ENCODE measurements around the gene CDNF.
"Not testable (repeated sequence)": the region's sequence is repeated elsewhere in the genome, so short reads cannot be mapped to it uniquely, and the experiment has no call there.

CDNF gene

DNA sequence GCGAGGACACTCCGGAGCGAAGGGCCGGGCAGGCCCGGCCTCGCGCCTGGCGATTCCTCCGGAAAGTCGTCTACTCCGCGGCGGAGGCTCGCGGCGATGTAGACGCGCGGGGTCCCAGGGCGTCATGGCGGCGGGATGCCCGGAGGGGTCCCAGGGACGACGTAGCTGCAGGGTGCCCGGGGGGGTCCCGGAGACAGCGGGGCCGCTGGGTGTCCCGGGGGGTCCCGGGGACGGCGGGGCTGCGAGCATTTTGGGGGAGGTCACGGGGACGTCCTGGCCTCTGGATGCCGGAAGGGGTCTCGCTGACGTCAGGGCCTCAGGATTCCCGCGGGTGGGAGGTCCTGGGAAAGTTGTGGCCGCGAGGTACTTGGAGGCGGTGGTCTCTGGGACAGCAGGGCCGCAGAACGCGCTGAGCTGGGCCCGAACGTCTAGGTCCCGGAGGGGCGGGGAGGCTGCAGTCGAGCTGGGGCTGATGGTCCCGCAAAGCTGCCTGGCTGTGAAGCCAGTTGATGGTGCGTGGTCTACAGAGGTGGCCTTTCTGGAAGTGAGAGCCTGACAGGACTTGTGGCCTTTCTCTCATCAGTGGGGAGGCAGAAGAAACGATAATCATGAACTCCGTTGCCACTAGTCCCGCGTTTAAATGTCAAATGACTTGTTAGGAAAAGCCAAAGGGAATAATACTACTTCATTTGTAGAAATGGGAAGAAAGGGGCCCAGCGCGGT lies 906 bp upstream of the CDNF start:
- peak; percentile 23 for DNase-seq (ENCODE audit: low spot score)

DNA sequence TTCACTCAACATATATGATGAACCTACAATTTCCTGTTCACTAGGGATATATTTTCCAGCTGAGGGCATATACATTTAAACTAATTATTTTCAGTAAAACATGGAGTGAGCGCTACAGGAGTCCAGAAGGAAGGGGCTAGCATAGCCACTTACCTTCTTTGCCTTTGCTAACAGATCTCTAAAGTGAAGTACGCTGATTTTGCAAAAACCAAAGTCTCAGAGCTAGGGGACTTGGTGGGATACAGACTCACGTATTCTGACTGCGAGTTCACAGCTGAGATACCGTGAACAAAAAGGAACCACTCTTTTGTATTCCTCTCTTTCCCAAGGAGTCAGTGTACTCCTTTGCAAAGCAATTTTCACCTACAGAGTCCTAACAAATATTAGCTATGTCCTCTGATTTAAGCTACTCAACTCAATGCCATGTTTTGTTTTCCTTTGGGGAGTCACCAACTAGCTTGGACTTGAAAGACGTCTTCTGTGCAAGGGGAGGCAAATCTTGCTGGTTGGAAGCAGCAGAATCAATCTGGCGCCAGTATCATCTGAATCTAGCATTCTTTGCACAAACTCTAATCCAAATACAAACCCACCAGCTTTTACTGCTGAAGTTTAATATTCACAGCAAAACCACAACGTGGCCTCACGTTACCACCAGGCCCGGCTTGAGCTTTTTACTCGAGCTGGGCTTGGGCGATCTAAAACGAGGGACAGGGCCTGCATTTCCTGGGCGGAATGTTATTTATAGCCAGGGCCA lies 657 bp downstream of the CDNF start:
- no peak for DNase-seq (ENCODE audit: low spot score)

DNA sequence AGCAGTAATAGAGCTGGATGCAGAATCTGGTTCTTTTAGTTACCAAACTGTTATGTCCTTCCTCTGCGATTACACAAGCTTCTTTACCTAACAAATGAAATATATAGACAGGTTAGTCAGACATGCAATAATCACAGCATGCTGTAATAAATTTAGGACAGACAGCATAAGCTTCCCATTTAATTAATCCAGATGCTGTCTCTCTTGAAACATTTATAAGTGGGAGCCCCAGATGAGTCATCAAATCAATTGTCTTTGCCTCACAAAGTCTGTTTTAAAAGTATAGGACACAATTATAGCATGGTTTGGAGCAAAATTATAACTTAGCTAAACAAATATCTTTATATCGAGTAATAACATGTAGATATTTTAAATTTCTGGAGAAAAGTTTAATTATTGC lies 1.6 kb downstream of the CDNF start:
- no peak for DNase-seq (ENCODE audit: low spot score)

DNA sequence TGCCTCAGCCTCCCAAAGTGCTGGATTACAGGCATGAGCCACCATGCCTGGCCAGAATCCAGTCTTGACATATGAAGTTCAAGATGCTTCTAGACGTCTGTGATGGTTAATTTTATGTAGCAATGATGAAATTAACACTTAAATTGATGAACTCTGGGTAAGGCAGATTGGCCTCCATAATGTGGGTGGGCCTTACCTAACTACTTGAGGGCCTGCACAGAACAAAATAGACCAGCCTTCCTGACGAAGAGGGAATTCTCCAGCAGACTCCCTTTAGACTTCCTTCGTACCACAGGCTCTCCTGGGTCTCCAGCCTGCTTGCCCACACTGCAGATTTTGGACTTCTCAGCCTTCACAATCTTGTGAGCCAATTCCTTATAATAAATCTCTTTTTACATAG lies 4.7 kb downstream of the CDNF start:
- DNase-seq (ENCODE audit: low spot score) = no peak

DNA sequence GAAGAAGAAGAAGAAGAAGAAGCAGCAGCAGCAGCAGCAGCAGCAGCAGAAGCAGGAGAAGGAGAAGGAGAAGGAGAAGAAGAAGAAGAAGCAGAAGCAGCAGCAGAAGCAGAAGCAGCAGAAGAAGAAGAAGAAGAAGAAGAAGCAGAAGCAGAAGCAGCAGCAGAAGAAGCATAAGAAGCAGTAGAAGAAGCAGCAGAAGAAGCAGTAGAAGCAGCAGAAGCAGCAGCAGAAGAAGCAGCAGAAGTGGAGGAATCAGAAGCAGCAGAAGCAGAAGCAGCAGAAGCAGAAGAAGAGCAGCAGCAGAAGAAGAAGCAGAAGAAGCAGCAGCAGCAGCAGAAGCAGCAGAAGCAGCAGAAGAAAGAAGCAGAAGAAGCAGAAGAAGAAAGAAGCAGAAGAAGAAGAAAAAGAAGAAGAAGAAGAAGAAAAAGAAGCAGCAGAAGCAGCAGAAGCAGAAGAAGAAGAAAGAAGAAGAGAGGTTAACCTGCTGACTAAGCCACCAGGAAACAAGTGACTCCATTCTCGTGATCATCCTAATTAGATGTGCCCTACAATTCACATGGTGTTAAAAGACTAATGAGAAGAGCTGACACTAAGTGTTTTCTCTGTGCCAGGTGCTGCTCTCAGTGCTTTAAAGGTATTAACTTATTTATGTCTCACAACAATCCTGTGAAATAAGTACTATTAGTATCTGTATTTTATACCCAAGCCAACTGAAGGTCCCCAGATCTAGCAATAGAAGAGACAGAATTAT lies 11.6 kb downstream of the CDNF start:
- DNase-seq (ENCODE audit: low spot score) = no peak

DNA sequence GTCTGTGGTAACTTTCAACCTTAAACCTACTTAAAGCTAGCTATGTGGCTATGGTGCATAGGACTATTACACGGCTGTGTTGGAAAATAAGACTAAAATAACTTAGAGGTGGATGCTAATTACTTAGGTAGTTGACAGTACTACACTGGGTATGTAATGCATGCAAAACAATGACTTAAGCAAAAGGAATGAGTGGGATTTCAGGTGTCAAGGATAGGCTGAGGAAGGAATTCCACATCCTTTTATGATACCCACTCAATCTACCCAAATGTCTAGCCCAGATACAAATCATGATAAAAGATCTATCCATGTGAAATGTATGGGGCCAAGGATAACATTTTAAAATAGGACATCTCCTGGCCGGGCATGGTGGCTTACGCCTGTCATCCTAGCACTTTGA lies 13.9 kb downstream of the CDNF start:
- DNase-seq (ENCODE audit: low spot score) = no peak

DNA sequence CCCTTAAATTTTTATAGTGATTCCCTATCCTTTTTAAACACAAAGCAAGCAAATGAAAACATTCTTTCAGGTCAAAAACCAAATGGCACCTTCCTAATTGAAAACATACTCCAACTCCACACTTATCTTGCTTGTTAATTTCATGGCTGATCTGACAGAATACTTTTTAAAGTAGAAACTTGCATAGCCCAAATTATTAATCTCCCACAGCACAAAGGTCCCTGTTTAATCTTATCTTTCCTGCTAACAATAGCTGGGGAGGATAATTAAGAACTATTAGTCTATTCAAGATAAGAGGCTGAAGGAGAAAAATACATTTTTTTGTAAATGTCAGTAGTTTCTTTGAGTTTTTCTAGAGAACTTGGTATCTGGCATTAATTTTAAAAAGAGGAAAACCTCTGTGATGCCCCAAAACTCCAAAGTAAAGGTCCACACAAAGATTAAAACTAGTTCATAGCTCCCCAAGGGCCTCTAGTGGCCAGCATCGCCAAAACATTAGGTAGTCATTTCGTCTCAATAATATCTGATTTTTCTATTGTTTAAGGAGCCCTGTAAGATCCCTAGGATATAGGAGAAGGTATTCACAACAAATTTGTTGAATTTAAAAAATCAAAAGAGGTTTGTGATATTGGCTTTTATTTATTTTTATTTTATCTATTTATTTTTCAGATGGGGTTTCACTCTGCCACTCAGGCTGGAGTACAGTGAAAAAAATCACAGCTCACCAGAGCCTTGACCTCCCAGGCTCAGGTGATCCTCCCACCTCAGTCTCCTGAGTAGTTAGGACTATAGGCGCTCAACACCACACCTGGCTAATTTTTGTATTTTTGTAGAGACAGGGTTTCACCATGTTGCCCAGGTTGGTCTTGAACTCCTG lies 14.7 kb downstream of the CDNF start:
- no peak for DNase-seq (ENCODE audit: low spot score)

DNA sequence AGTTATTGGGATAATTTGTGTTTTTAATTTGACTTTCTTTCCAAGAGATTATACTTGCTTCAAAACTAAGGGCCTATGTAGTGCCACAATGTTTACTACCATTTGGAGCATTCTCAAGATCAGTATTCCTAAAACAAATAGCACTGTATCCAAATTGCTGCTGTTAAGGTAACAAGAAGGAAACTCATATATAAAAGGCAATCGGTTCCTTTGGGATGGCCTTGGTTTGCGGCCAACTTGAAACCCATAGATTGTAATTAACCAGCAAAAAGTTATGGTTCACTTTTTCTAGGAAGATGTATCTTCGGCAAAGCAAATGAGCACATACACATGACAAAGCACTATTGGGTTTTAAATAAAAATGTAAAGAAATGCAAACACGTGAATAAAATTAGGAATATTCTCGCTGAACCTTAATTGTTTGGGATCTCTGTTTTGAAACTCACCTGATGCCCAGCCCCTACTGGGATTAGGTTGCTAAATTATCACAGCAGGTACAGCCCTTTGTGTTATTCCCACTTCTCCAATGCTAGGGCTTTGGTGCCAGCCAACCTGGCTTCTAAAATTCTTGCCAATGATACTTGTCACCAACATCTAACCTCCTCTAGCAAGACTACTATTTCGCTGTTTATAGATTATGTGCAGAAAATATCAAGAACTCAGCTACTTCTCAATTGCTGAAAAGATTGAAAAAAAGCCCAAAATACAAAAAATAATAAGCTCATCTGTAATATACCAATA lies 16.0 kb downstream of the CDNF start:
- DNase-seq (ENCODE audit: low spot score) = no peak

DNA sequence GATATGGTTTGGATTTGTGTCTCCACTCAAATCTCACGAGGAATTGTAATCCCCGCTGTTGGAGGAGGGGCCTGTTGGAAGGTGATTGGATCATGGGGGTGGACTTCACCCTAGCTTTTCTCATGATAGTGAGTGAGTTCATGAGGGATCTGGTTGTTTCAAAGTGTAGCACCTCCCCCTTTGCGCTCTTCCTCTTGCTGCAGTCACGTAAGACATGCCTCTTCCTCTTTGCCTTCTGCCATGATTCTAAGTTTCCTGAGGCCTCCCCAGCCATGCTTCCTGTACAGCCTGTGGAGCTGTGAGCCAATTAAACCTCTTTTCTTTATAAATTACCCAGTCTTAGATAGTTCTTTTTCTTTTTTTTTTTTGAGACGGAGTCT lies 17.1 kb downstream of the CDNF start:
- DNase-seq (ENCODE audit: low spot score) = no peak

DNA sequence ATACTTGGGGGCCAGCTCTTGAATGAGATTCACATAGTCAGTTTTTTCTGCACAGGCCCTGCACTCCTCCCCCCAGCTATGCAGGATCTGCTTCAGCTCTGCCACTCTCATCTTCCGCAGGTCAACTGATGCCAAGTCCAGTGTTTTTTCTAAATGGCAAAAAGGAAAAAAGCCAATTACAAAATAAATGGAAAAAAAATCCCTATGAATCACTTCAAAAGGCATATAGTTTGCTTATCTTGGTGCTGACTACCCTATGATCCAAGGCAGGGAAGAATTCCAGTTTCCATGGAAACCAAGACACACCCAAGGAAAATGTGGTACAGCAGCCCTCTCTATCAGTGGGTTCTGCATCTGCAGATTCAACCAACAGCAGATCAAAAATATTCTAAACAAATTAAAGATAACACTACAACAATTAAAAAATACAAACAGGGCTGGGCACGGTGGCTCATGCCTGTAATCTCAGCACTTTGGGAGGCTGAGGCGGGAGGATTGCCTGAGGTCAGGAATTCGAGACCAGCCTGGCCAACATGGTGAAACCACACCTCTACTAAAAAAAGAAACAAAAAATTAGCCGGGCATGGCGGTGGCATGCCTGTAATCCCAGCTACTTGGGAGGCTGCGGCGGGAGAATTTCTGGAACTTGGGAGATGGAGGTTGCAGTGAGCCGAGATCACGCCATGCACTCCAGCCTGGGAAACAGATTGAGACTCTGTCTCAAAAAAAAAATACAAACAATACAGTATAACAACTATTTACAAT lies 17.6 kb downstream of the CDNF start:
- DNase-seq (ENCODE audit: low spot score) = no peak

DNA sequence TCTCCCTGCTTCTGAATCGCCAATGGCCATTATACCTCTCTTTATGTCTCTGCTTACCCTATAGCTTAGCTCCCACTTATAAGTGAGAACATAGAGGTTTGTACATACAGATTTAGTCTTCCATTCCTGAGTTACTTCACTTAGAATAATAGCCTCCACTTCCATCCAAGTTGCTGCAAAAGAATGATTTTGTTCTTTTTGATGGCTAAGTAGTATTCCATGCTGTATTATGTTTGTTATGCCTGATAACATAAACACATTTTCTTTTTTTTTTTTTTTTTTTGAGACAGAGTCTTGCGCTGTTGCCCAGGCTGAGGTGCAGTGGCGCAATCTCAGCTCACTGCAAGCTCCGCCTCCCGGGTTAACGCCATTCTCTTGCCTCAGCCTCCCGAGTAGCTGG lies 21.1 kb downstream of the CDNF start:
- not testable (repeated sequence) for DNase-seq (ENCODE audit: low spot score)

DNA sequence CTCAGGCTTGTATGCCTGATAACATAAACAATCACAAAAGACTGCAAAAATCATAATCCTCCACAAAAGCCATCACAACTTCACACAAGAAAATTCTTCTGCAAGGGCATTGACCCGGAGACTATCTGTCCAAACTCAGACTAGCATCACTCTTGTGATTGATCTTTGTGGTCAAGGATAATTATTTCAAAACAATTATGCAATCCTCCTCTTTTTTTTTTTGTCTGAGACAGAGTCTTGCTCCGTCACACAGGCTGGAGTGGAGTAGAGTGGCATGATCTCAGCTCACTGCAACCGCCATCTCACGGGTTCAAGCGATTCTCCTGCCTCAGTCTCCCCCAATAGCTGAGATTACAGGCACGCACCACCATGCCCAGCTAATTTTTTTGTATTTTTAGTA lies 22.2 kb downstream of the CDNF start:
- DNase-seq (ENCODE audit: low spot score) = no peak

DNA sequence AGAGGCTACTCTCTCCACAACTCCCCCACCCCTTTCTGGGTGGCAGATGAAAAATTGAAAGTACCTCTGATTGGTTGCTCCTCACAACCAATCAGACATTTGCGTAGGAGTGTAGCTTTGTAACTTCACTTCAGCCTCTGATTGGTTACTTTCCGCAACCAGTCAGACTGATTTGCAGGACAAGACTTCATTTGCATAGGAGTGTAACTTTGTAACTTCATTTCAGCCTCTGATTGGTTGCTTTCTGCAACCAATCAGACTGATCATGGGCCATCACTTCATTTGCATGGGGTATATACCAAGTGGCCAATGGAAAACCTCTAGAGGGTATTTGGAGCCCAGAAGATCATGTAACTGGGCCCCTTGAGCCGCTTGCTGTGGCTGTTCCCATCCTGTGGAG lies 25.6 kb downstream of the CDNF start:
- DNase-seq (ENCODE audit: low spot score) = no peak

DNA sequence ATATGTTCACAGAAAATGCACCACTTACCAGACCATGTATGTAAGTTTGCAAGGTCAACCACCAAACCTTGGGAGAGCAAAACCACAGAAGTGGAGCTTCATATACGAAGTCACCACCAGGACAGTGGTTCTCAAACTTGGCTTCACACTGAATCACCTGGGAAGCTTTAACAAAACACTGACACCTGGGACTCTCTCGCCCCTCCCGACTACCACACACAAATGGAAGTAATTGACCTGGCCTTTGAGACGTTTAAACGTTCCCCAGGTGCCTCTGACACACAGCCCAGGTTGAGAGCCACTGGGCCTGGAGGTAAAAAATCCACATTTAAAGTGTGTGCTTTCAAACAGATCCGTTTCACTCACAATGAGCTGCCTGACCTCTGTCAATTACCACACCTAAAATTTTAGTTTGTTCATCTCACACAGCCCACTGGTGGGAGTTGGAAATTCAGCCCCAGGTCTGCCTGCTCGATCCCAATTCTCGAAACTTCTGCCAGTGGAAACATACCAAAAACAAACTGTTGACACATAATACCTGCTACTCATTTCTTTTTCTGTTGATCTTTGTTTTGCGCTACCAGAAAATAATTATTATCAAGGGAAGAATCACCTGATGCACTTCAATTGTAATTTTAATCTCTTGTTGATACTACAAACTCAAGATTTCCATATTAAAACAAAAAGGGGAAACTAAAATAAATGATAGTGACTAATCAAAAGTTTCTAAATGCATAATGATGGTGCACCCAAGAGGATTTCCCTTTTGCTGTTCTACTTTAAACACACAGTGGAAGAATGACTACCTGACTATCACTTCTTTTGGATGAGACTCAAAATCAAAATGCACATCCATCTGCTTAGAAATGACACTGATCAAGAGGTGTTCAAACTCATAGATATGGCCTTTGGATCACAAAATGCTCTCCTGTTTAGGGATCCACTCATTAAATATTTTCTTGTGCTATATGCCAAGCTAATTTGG lies 26.6 kb downstream of the CDNF start:
- DNase-seq (ENCODE audit: low spot score) = no peak

DNA sequence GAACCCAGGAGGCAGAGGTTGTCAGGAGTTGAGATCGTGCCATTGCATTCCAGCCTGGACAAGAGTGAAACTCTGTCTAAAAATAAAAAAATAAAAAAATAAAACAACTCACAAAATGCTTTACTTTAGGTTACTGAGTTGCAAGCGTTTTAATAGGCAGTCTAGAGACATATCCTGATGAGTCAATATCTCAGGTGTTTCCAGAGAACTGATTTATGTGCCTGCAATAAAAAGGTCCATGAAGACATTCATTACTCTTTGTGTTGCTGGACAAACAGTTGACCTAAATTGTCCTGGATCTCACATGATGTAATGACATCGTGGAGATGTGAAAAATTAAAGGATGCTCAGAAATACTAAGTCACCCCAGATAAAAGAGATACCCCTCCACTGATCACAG lies 31.5 kb downstream of the CDNF start:
- DNase-seq (ENCODE audit: low spot score) = no peak

DNA sequence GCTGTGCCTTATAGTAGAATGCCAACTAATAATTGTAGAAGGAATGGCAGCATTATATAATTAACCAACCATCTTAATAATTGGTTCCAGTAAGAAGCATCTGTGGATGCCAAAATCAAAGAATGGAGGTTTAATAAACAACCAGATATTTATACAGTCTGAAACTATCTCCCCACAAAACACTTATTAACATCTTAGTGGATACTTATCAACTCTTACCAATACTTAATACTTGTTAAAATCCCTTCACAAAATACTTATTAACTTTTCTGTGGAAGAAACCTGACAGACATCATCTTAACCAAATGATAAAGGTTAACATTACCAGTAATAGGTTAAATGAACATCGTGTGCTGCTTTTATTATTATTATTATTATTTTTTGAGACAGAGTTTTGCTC lies 34.0 kb downstream of the CDNF start:
- DNase-seq (ENCODE audit: low spot score) = no peak

DNA sequence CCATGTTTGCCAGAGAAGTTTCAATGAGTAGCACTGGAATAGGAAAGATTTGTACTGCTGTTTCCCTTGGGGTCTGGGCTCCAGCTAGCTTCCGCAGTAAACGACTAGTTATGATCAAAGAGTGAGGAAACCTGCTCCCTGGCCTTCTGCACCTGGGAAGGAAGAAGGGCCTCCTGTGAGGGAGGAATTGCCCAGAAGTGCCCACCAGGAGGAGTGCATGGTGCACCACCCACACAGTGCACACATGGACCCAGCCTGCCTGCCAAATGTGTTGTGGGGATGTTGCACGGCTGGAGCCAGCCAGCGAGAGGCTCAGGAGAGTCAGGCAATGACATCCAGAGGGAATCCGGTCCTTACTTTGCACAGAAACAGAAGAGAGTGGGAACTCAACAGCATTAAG lies 36.1 kb downstream of the CDNF start:
- no peak for DNase-seq (ENCODE audit: low spot score)

DNA sequence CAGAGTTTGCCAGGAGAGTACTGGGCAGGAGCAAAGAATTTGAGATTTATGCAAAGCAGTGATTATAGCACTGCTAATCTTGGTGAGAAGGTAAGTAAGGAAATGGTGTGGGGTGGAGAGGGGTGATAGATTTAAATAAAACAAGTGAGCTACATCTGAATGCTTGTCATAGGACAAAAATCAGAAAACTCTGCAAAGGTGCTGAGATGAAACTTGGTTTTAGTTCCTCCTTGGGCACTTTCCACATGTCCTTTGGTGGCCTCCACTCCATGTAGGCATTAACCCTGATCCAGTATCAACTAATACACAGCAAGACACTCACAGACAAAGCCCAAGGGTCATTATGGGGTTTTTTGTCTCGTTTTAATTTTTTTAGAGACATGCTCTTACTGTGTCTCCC lies 37.4 kb downstream of the CDNF start:
- no peak for DNase-seq (ENCODE audit: low spot score)

DNA sequence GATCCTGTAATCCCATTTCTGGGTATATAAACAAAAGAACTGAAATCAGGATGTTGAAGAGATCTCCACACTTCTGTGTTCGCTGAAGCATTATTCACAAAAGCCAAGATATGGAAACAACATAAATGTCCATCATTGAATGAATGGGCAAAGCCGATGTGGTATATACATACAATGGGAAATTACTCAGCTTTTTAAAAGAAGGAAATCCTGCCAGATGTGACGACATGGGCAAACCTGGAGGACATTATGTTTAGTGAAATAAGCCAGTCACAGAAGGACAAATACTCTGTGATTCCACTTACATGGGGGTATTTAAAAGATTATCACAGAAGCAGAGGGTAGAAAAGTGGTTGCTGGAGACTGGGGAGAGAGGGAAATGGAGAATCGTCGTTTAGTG lies 39.2 kb downstream of the CDNF start:
- DNase-seq (ENCODE audit: low spot score) = no peak

DNA sequence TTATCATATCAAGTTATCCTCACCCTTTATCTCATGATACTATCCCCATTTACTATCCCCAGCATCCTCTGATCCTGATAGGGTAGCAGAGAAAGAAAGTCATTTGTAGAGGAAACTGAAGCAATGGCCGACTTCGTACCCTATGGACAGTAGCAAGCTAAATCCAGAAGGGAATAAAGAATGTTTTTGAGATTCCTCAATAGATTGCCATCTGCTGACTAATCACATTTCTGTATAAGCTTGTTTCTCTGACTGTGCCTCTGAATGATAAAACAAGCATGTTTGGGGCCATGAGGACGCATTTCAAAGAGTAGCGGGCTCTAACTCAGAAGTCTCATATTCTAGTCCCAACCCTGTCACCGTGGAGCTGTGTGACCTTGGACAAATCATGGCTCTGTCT lies 49.9 kb downstream of the CDNF start:
- no peak for DNase-seq (ENCODE audit: low spot score)
